Activated CD4-positive, CD25-positive, alpha-beta regulatory T cell treated with anti-CD3 and anti-CD28 coated beads, Interleukin-2, amount 50 U/mL, for 72 hours (primary cell): ENCODE data around the gene DCDC2B.
A peak's percentile ranks its signal among the peaks of the same experiment; 100 is the strongest.
"Not testable (repeated sequence)": the region's sequence is repeated elsewhere in the genome, so short reads cannot be mapped to it uniquely, and the experiment has no call there.

Experiments used
- DNase-seq: peaks from one replicate; pipeline ENCODE4 v3.0.0; 2021

DCDC2B gene

GRCh38 chr1:32228771-32229170 is 19.9 kb downstream of the DCDC2B start:
- no peak for DNase-seq

- no peak for DNase-seq
These were observed 23.0 kb downstream of the DCDC2B start for GRCh38 chr1:32231843-32232432.

GRCh38 chr1:32232558-32233304 is 23.8 kb downstream of the DCDC2B start:
- DNase-seq, result no peak

GRCh38 chr1:32234792-32235191 is 25.9 kb downstream of the DCDC2B start:
- no peak for DNase-seq

GRCh38 chr1:32239337-32239736 is 30.4 kb downstream of the DCDC2B start:
- no peak for DNase-seq

GRCh38 chr1:32239790-32240139 is 30.9 kb downstream of the DCDC2B start:
- no peak for DNase-seq

GRCh38 chr1:32240140-32240951 is 31.5 kb downstream of the DCDC2B start:
- no peak for DNase-seq

- DNase-seq, result no peak
These were observed 32.3 kb downstream of the DCDC2B start for GRCh38 chr1:32241001-32241763.

- DNase-seq, result no peak
These were observed 33.5 kb downstream of the DCDC2B start for GRCh38 chr1:32242341-32242851.

- no peak for DNase-seq
These were observed 38.0 kb downstream of the DCDC2B start, which contains the start of gene FAM167B for GRCh38 chr1:32246888-32247273. Gene FAM167B, plus strand, starts transcription at chr1:32247222. Its CDS starts 200 bp downstream, at chr1:32247422.

GRCh38 chr1:32247452-32247851 is 38.6 kb downstream of the DCDC2B start:
- DNase-seq, result no peak

GRCh38 chr1:32247983-32248889 is 39.3 kb downstream of the DCDC2B start:
- DNase-seq, result peak; percentile 91

- peak; percentile 67 for DNase-seq
These were observed 41.1 kb downstream of the DCDC2B start for GRCh38 chr1:32249831-32250525.

GRCh38 chr1:32250893-32251716 is 42.2 kb downstream of the DCDC2B start, which contains the start of gene LCK:
Gene LCK, plus strand, starts transcription at chr1:32251265. Its CDS starts 23,065 bp downstream, at chr1:32274330.
- peak; percentile 66 for DNase-seq

GRCh38 chr1:32255072-32256071 is 46.5 kb downstream of the DCDC2B start:
- DNase-seq, result no peak

- no peak for DNase-seq
These were observed 47.8 kb downstream of the DCDC2B start for GRCh38 chr1:32256473-32257226.

GRCh38 chr1:32257227-32257508 is 48.3 kb downstream of the DCDC2B start:
- DNase-seq, result no peak

- DNase-seq, result not testable (repeated sequence)
These were observed 54.3 kb downstream of the DCDC2B start for GRCh38 chr1:32263236-32263593.
